ENCODE results near the gene NPLOC4. TPM values are rescaled to one million over a fixed set of nuclear protein-coding genes. Genes with fewer than 3 reads are reported as not detected.

NPLOC4 gene
- total and polyA plus RNA-seq, 9 of the 15 experiments (the other 6 are each of a cell fraction or from before 2014, with no cell fraction given): 1.5 to 116 (median 64.5) TPM

GRCh38 chr17:81616877-81617276, 20.0 kb downstream of the NPLOC4 start (continued):
- no peak for TF ChIP-seq CTCFL (IDR thresholded peaks at IDR 0.05; ENCODE audit: borderline replicate concordance, insufficient read depth, low read depth, low read length, poor library complexity, severe bottlenecking)
- TF ChIP-seq ZNF398 (CRISPR knock-in tag; IDR thresholded peaks at IDR 0.05): no peak
- TF ChIP-seq, protein P1, sequence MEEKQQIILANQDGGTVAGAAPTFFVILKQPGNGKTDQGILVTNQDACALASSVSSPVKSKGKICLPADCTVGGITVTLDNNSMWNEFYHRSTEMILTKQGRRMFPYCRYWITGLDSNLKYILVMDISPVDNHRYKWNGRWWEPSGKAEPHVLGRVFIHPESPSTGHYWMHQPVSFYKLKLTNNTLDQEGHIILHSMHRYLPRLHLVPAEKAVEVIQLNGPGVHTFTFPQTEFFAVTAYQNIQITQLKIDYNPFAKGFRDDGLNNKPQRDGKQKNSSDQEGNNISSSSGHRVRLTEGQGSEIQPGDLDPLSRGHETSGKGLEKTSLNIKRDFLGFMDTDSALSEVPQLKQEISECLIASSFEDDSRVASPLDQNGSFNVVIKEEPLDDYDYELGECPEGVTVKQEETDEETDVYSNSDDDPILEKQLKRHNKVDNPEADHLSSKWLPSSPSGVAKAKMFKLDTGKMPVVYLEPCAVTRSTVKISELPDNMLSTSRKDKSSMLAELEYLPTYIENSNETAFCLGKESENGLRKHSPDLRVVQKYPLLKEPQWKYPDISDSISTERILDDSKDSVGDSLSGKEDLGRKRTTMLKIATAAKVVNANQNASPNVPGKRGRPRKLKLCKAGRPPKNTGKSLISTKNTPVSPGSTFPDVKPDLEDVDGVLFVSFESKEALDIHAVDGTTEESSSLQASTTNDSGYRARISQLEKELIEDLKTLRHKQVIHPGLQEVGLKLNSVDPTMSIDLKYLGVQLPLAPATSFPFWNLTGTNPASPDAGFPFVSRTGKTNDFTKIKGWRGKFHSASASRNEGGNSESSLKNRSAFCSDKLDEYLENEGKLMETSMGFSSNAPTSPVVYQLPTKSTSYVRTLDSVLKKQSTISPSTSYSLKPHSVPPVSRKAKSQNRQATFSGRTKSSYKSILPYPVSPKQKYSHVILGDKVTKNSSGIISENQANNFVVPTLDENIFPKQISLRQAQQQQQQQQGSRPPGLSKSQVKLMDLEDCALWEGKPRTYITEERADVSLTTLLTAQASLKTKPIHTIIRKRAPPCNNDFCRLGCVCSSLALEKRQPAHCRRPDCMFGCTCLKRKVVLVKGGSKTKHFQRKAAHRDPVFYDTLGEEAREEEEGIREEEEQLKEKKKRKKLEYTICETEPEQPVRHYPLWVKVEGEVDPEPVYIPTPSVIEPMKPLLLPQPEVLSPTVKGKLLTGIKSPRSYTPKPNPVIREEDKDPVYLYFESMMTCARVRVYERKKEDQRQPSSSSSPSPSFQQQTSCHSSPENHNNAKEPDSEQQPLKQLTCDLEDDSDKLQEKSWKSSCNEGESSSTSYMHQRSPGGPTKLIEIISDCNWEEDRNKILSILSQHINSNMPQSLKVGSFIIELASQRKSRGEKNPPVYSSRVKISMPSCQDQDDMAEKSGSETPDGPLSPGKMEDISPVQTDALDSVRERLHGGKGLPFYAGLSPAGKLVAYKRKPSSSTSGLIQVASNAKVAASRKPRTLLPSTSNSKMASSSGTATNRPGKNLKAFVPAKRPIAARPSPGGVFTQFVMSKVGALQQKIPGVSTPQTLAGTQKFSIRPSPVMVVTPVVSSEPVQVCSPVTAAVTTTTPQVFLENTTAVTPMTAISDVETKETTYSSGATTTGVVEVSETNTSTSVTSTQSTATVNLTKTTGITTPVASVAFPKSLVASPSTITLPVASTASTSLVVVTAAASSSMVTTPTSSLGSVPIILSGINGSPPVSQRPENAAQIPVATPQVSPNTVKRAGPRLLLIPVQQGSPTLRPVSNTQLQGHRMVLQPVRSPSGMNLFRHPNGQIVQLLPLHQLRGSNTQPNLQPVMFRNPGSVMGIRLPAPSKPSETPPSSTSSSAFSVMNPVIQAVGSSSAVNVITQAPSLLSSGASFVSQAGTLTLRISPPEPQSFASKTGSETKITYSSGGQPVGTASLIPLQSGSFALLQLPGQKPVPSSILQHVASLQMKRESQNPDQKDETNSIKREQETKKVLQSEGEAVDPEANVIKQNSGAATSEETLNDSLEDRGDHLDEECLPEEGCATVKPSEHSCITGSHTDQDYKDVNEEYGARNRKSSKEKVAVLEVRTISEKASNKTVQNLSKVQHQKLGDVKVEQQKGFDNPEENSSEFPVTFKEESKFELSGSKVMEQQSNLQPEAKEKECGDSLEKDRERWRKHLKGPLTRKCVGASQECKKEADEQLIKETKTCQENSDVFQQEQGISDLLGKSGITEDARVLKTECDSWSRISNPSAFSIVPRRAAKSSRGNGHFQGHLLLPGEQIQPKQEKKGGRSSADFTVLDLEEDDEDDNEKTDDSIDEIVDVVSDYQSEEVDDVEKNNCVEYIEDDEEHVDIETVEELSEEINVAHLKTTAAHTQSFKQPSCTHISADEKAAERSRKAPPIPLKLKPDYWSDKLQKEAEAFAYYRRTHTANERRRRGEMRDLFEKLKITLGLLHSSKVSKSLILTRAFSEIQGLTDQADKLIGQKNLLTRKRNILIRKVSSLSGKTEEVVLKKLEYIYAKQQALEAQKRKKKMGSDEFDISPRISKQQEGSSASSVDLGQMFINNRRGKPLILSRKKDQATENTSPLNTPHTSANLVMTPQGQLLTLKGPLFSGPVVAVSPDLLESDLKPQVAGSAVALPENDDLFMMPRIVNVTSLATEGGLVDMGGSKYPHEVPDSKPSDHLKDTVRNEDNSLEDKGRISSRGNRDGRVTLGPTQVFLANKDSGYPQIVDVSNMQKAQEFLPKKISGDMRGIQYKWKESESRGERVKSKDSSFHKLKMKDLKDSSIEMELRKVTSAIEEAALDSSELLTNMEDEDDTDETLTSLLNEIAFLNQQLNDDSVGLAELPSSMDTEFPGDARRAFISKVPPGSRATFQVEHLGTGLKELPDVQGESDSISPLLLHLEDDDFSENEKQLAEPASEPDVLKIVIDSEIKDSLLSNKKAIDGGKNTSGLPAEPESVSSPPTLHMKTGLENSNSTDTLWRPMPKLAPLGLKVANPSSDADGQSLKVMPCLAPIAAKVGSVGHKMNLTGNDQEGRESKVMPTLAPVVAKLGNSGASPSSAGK (IDR thresholded peaks at IDR 0.05): no peak
- TF ChIP-seq CHD4 (IDR thresholded peaks at IDR 0.05; ENCODE audit: insufficient read depth, insufficient replicate concordance, low read depth, low read length, poor library complexity, severe bottlenecking): no peak
- no peak for TF ChIP-seq XRCC5 (IDR thresholded peaks at IDR 0.05; ENCODE audit: low read depth, low read length)
- no peak for TF ChIP-seq MXD1 (CRISPR knock-in tag; IDR thresholded peaks at IDR 0.05; ENCODE audit: borderline replicate concordance, poor library complexity, severe bottlenecking)
- TF ChIP-seq MAZ (CRISPR knock-in tag; conservative IDR thresholded peaks at IDR 0.05 in 1 of 2, IDR thresholded peaks at IDR 0.05 in 1 of 2): no peak
- TF ChIP-seq ZKSCAN1 (IDR thresholded peaks at IDR 0.05; ENCODE audit: low read depth, low read length): no peak
- no peak for TF ChIP-seq GTF2E2 (tag; IDR thresholded peaks at IDR 0.05)
- TF ChIP-seq CREM (IDR thresholded peaks at IDR 0.05; ENCODE audit: low read depth): no peak

Data from K562 (cell line).